Neutrophil (primary cell): ENCODE measurements around the gene LGMN.

Experiments used
- H3K27ac ChIP-seq: fragments of 200-600 bp; sonication (generic); 2 replicates; pipeline ENCODE4 v1.5.1; 2016; ENCODE audit warnings: mild to moderate bottlenecking, moderate library complexity
- H3K27me3 ChIP-seq: fragments of 200-600 bp; sonication (generic); 2 replicates; pipeline ENCODE4 v1.6.0; 2016; ENCODE audit warnings: mild to moderate bottlenecking
- H3K36me3 ChIP-seq: fragments of 200-600 bp; sonication (generic); 2 replicates; pipeline ENCODE4 v1.5.1; 2017
- H3K4me1 ChIP-seq, 2 experiments: fragments of 200-600 bp in 1 of 2; sonication (generic) in 1 of 2; 1 replicate in 1 of 2; 2 replicates in 1 of 2; pipeline versions ENCODE4 v1.5.1 to v1.6.1; 2013 to 2016; ENCODE audit warnings: low read depth in 1 of 2, low read length in 1 of 2, mild to moderate bottlenecking in 1 of 2, moderate library complexity in 1 of 2; ENCODE audit not compliant: control insufficient read depth in 1 of 2, insufficient read depth in 1 of 2
- H3K4me3 ChIP-seq, 2 experiments: fragments of 200-600 bp in 1 of 2; sonication (generic) in 1 of 2; 1 replicate in 1 of 2; 2 replicates in 1 of 2; pipeline ENCODE4 v1.5.1; 2013 to 2016; ENCODE audit warnings: low read depth in 1 of 2, low read length in 1 of 2, mild to moderate bottlenecking in 1 of 2, moderate library complexity in 1 of 2
- H3K9me3 ChIP-seq: fragments of 200-600 bp; sonication (generic); 2 replicates; pipeline ENCODE4 v1.5.1; 2016
- CTCF ChIP-seq: fragments of 200-600 bp; sonication (generic); IDR thresholded peaks from 2 replicates; pipeline ENCODE4 v1.5.1; 2016; ENCODE audit warnings: antibody characterized with exemption

The LGMN gene

DNA sequence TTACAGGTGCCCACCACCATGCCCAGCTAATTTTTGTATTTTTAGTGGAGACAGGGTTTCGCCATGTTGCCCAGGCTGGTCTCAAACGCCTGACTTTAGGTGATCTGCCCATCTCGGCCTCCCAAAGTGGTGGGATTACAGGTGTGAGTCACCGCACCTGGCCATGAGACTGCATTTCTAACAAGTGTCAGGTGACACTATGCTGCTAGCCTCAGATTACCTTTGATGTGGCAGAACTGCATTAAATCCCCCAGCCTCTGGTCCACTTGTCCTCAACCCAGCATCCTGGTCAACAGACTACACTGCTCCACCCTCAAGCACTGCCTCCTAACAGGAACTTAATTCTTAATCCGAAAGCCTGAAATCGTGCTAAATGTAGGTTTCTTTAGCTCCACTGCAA lies 13.1 kb downstream of the LGMN start:
- Histone ChIP-seq H3K27me3 (peaks cover 56% of the 10 kb centered on the region), H3K4me3 (no peak overlapping the region), H3K9me3 (no peaks in the 10 kb centered on the region), H3K4me1 (no peaks in the 10 kb centered on the region), H3K27ac (no peak overlapping the region), H3K36me3 (no peaks in the 10 kb centered on the region)
- no peak for TF ChIP-seq CTCF

- no peak overlapping the region for H3K27ac ChIP-seq
- peaks cover 63% of the 10 kb centered on the region for H3K27me3 ChIP-seq
- H3K36me3 ChIP-seq = no peaks in the 10 kb centered on the region
- H3K4me3 ChIP-seq = no peak overlapping the region
- no peaks in the 10 kb centered on the region for H3K9me3 ChIP-seq
- TF ChIP-seq CTCF = no peak
- no peaks in the 10 kb centered on the region for H3K4me1 ChIP-seq
Observed at GRCh38 chr14:92734618-92735017, 13.8 kb downstream of the LGMN start.

DNA sequence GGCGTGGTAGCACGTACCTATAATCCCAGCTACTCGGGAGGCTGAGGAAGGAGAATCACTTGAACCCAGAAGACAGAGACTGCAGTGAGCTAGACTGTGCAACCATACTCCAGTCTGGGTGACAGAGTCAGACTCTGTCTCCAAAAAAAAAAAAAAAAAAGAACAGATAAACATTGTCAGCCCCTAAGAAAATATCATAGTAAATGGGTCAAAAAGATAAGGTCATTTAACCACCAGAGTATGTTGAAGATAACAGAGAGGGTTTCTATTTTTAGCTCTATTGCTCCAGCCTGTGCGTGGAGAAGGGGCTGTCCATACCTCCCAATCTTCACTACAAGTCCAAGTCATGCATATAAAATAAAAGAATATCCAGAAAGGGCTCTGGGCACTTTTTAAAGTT lies 15.4 kb downstream of the LGMN start:
- H3K9me3 ChIP-seq = no peaks in the 10 kb centered on the region
- TF ChIP-seq CTCF = no peak
- no peaks in the 10 kb centered on the region for H3K4me1 ChIP-seq
- H3K27me3 ChIP-seq = peaks cover 79% of the 10 kb centered on the region
- H3K4me3 ChIP-seq = no peak overlapping the region
- no peaks in the 10 kb centered on the region for H3K36me3 ChIP-seq
- no peak overlapping the region for H3K27ac ChIP-seq

- H3K9me3 ChIP-seq = no peaks in the 10 kb centered on the region
- TF ChIP-seq CTCF = no peak
- no peak overlapping the region for H3K27ac ChIP-seq
- no peaks in the 10 kb centered on the region for H3K36me3 ChIP-seq
- H3K4me1 ChIP-seq = no peaks in the 10 kb centered on the region
- H3K27me3 ChIP-seq = peaks cover 84% of the 10 kb centered on the region
- no peak overlapping the region for H3K4me3 ChIP-seq
Observed at GRCh38 chr14:92731622-92732115, 16.8 kb downstream of the LGMN start.

GRCh38 chr14:92729634-92730358 lies 18.6 kb downstream of the LGMN start:
- TF ChIP-seq CTCF = no peak

More at GRCh38 chr14:92729634-92730358, 18.6 kb downstream of the LGMN start:
- no peaks in the 10 kb centered on the region for H3K36me3 ChIP-seq
- H3K27ac ChIP-seq = no peak overlapping the region
- H3K9me3 ChIP-seq = no peaks in the 10 kb centered on the region
- H3K4me1 ChIP-seq = no peaks in the 10 kb centered on the region
- peaks cover 86% of the 10 kb centered on the region for H3K27me3 ChIP-seq
- no peak overlapping the region for H3K4me3 ChIP-seq
